ENCODE data around the gene NUP188.

Gene NUP188

DNA sequence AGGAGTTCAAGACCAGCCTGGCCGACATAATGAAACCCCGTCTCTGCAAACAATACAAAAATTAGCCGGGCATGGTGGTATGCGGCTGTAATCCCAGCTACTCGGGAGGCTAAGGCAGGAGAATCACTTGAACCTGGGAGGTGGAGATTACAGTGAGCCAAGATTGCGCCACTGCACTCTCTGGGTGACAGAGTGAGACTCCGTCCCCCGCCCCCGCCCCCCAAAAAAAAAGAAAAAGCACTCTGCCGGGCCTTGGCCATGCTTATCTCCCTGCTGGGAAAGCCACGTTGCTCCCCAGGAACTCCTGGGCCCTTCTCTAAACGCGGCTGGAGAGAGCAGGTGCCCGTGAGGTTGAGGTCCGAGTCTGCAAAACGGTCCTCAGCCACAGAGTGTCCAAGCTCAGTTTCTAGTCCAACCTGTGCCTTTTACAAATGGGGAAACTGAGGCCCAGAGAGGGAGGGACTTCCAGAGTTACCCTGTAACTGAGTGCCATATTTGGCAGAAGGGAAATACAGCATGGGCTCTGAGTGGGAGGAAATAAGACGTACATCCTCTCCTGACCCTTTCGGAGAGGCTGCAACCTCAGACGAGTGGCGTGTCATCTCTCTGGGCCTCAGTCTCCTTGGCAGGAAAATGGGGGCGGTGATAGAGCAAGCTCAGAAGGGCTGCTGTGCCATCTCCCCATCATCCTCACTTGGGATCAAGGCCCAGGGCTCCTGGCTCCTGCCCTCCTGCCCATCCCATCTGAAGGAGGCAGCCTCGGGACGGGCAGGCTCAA lies 33.3 kb upstream of the NUP188 start:
- DNase-seq (ENCODE audit: low spot score): no peak

- no peak for DNase-seq (ENCODE audit: low spot score)
Observed at GRCh38 chr9:128916204-128916603, 31.3 kb upstream of the NUP188 start.

DNA sequence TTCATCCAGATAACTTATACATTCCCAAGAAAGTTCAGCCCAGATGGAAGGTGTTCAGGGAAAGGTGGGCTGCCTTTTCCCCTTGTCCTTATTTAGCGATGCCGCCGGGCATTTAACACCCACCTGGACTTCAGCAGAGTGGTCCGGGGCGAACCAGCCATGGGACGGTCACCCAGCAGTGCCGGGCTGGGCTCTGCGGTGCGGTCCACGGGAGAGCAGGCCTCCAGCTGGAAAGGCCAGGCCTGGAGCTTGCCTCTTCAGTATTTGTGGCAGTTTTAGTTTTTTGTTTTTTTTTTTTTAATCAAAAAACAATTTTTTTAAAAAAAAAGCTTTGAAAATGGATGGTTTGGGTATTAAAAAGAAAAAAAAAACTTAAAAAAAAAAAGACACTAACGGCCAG lies 30.8 kb upstream of the NUP188 start:
- no peak for DNase-seq (ENCODE audit: low spot score)

GRCh38 chr9:128917151-128917849 lies 30.2 kb upstream of the NUP188 start:
- DNase-seq (ENCODE audit: low spot score): peak; percentile 76

DNA sequence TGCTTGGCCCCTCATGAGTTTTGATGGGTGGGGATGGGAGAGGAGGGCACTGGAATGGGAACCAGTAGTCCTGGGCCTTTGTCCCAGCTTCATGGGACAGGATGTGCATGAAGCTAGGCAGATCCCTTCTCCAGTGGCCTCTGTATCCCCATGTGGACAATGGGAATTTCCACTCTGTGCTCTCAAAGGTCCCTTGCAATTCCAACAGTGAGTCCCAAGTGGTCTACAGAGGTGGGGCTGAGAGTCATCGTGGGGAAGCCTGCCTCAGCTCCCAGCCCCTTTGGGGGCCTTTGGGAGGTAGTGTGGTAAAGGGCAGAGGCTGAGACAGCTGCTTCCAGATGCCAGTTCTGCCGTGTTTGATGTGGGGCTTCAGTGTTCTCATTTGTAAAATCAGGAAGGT lies 28.6 kb upstream of the NUP188 start:
- no peak for DNase-seq (ENCODE audit: low spot score)

- DNase-seq (ENCODE audit: low spot score): no peak
Observed at GRCh38 chr9:128919402-128920089, 28.0 kb upstream of the NUP188 start.

DNA sequence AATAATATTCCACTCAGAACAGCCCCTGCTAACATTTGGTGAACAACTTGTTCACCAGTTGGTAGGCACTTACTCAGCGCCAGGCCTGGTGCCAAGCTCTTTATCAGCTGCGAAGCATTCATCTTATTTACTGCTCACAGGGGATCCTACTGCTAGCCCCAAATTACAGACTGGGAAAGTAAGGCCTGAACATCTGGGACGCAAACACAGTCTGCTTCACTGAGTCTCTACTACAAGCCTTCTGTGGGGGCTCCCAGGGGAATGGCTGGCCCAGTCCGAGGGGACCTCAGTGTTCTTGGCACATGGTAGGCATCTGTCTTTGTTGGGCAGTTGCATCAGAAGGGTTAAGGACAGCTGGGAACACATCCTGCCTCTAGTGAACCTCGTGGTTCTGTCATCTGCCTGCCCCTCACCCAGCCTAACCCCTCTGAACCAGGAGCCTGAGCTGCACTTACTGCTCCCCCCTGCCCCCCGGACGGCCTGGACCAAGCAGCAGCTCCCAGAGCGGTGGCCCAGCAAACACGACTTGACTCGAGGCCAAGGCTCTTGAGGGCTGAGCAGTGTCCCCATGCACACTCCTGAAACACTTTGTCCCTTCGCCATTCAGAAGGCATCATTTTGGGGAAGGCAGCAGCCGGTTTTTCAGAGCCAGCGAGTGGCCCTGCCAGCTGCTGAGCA lies 27.0 kb upstream of the NUP188 start, which contains the start of gene PHYHD1:
TSS of gene PHYHD1 (plus strand) at position 602 of the 678 bp plus-strand sequence. CDS start 1,342 bp downstream, outside the sequence.
- peak; percentile 74 for DNase-seq (ENCODE audit: low spot score)

- no peak for DNase-seq (ENCODE audit: low spot score)
Observed at GRCh38 chr9:128921881-128922763, 25.4 kb upstream of the NUP188 start.

DNA sequence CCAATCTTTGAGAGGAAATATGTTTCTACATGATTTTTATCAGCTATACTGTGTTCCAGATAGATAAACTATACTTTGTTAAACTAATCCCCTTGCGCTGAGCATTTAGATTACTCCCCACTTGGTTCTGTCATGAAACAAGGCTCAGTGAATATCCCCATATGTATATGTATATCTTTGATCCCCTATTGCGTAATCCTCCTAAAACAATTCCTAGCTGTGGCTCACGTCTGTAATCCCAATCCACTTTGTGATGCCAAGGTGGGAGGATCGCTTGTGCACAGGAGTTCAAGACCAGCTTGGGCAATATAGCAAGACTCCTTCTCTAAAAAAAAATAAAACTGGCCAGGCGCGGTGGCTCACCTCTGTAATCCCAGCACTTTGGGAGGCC lies 24.0 kb upstream of the NUP188 start:
- no peak for DNase-seq (ENCODE audit: low spot score)

DNA sequence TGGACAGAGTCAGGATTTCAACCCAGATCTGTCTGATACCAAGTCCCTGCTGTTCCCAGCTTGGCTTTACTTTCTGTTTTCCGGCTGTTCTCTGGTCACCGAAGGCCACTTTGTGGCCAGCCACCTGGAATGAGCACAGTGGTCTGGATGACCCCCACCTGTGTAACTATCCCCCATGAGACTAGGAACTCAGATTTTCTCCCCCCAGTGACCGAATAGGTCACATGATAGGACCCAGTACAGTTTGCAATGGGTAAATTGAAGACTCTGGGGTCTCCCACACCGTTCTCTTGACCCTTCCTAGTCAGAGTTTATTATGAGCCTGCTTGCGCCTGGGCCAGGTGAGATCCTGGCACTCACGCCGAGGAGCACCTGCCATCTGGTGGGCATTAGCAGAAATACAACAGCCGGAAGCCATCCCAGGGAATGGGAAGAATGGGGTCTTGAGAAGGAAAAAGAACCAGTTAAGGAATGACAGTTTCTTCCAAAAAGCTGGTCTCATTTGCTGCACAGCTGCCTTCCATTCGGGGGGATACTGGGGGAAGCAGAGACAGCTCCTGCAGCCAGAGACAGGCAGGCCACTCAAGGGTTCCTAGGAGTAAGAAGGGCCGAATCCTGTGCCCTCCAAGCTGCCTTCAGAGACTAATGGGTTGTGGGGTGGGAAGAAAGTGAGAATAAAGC lies 19.6 kb upstream of the NUP188 start:
- DNase-seq (ENCODE audit: low spot score): no peak

DNA sequence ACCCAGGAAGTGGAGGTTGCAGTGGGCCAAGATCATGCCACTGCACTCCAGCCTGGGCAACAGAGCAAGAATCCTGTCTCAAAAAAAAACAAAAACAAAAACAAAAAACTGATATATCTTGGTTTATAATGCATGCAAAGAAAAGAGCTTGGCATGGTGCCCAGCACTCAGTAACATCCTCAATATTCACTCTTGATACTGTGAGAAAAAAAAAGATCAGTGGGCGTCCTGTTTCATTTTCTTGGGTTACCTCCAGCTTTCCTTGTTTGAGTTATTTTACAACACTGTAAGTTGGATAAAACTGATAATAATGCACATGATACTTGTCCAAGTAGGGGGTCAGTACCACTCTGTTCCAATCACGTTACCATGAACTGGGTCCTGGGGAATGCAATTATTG lies 18.9 kb upstream of the NUP188 start:
- DNase-seq (ENCODE audit: low spot score): no peak

DNA sequence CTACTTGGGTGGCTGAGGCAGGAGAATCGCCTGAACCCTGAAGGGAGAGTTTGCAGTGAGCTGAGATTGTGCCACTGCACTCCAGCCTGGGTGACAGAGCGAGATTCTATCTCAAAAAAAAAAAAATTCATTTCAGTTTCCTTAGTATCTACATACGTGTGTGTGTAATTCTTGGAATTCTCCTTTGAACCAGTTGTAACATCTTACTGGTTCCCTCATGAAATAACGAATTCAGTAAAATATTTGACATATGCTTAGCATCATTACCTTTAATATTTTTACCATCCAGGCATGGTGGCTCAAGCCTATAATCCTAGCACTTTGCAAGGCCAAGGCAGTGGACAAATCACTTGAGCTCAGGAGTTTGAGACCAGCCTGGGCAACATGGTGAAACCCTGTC lies 17.9 kb upstream of the NUP188 start:
- no peak for DNase-seq (ENCODE audit: low spot score)

- DNase-seq (ENCODE audit: low spot score): no peak
Observed at GRCh38 chr9:128933731-128934130, 13.8 kb upstream of the NUP188 start.

GRCh38 chr9:128936171-128936865 lies 11.2 kb upstream of the NUP188 start:
- no peak for DNase-seq (ENCODE audit: low spot score)

GRCh38 chr9:128937310-128938165 lies 10.0 kb upstream of the NUP188 start:
- no peak for DNase-seq (ENCODE audit: low spot score)

DNA sequence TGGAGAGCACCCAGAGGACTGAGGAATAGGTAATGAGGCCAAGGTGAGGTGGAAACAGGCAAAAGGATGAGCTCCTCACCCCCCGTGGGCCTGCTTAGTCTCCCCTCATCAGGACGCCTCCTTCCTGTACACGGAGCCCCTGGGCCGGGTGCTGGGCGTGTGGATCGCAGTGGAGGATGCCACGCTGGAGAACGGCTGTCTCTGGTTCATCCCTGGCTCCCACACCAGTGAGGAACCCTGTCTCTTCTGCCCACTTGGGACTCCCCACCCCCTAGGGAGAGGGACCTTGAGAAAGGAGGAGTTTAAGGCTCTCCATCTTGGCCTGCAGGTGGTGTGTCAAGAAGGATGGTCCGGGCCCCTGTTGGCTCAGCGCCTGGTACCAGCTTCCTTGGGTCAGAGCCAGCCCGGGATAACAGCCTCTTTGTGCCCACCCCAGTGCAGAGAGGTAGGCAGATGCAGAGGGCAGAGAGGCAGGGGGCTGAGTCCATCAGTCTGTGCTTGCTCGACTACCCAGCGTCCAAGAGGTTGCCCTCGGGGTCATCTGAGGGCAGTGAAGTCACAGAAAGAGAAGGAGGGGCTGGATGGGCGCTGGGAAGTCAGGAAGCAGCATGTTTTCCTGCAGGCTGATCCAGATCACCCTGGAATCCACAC lies 7.1 kb upstream of the NUP188 start:
- DNase-seq (ENCODE audit: low spot score): no peak

DNA sequence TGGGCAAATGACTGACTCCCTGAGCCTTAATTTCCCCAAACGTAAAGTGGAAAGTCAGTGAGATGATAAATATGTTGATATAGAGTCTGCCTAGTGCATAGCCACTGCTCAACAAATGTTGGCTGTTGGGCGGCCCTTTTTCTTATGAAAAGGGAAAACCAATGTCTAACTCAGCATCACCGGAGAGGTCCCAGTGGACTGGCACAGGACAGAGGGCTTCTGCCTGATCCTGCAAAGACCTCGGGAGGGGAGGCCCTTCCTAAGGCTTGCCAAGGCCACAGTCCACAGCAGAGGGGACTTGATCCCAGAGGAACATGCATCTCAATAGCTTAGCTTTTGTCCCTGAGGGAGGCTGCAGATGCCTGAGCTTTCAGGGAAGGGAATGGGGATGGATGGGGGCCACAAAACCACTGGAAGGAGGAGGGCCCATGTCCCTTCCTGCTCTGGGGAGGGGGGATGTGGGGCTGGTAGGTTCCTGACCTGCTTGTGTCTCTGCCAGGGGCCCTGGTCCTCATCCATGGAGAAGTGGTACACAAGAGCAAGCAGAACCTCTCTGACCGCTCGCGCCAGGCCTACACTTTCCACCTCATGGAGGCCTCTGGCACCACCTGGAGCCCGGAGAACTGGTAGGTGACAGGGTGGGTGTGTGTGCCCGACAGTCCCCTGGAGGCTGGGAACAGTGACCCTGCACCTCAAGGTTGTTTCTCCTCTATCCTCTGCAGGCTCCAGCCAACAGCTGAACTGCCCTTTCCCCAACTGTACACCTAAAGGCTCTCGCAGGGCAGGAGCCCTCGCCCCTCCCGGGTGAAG lies 6.3 kb upstream of the NUP188 start:
- no peak for DNase-seq (ENCODE audit: low spot score)

Data from pons (tissue), 1 donor.